Activated CD8-positive, alpha-beta memory T cell treated with anti-CD3 and anti-CD28 coated beads, Interleukin-2, amount 50 U/mL, for 1 hour (primary cell): Measurements from ENCODE around the gene FRAT2.
"Not testable (repeated sequence)": the region's sequence is repeated elsewhere in the genome, so short reads cannot be mapped to it uniquely, and the experiment has no call there.

Source experiments
- DNase-seq: peaks from one replicate; pipeline ENCODE4 v3.0.0-alpha.2; 2020; ENCODE audit errors: extremely low read depth

The FRAT2 gene

GRCh38 chr10:97356318-97356914 lies 21.9 kb upstream of the FRAT2 start:
- DNase-seq: no peak

GRCh38 chr10:97355571-97355975 lies 21.0 kb upstream of the FRAT2 start:
- DNase-seq: no peak

GRCh38 chr10:97353945-97354344 lies 19.4 kb upstream of the FRAT2 start:
- no peak for DNase-seq

- no peak for DNase-seq
Measured at GRCh38 chr10:97349752-97350513, 15.4 kb upstream of the FRAT2 start.

- DNase-seq: no peak
Measured at GRCh38 chr10:97347317-97347716, 12.8 kb upstream of the FRAT2 start.

GRCh38 chr10:97343664-97344063 lies 9.1 kb upstream of the FRAT2 start:
- DNase-seq: not testable (repeated sequence)

- no peak for DNase-seq
Measured at GRCh38 chr10:97341416-97341815, 6.9 kb upstream of the FRAT2 start.

GRCh38 chr10:97338041-97338440 lies 3.5 kb upstream of the FRAT2 start:
- DNase-seq: no peak

GRCh38 chr10:97336942-97337831 lies 2.7 kb upstream of the FRAT2 start:
- no peak for DNase-seq

GRCh38 chr10:97336446-97336845 lies 1.9 kb upstream of the FRAT2 start:
- no peak for DNase-seq

- no peak for DNase-seq
Measured at GRCh38 chr10:97336006-97336405, 1.5 kb upstream of the FRAT2 start.

- no peak for DNase-seq
Measured at GRCh38 chr10:97335188-97335619, 675 bp upstream of the FRAT2 start.

GRCh38 chr10:97333601-97334369 lies 744 bp downstream of the FRAT2 start:
- no peak for DNase-seq

- DNase-seq: no peak
Measured at GRCh38 chr10:97333351-97333600, 1.3 kb downstream of the FRAT2 start.

- DNase-seq: no peak
Measured at GRCh38 chr10:97332591-97333350, 1.8 kb downstream of the FRAT2 start.

- no peak for DNase-seq
Measured at GRCh38 chr10:97331153-97331703, 3.3 kb downstream of the FRAT2 start.

GRCh38 chr10:97329766-97330165 lies 4.8 kb downstream of the FRAT2 start:
- DNase-seq: no peak

GRCh38 chr10:97328646-97329453 lies 5.7 kb downstream of the FRAT2 start:
- DNase-seq: no peak

- DNase-seq: no peak
Measured at GRCh38 chr10:97327348-97328294, 6.9 kb downstream of the FRAT2 start.
